NCI-H1048 (cell line): Measurements from ENCODE around the gene PARD3B.

Experiments used
- DNase-seq: peaks from one replicate; lab custom pipeline; 2025; lab: John Stamatoyannopoulos, UW

The PARD3B gene

GRCh38 chr2:205138735-205139134 lies 593.5 kb downstream of the PARD3B start:
- no peak for DNase-seq

GRCh38 chr2:205139822-205140463 lies 594.7 kb downstream of the PARD3B start:
- DNase-seq, result no peak

GRCh38 chr2:205141381-205141780 lies 596.1 kb downstream of the PARD3B start:
- DNase-seq, result no peak

- DNase-seq, result no peak
Measured at GRCh38 chr2:205145888-205146287, 600.6 kb downstream of the PARD3B start.

GRCh38 chr2:205148755-205149154 lies 603.5 kb downstream of the PARD3B start:
- no peak for DNase-seq

GRCh38 chr2:205156457-205156856 lies 611.2 kb downstream of the PARD3B start:
- no peak for DNase-seq

GRCh38 chr2:205158404-205158803 lies 613.1 kb downstream of the PARD3B start:
- DNase-seq, result no peak

GRCh38 chr2:205161156-205161839 lies 616.0 kb downstream of the PARD3B start:
- no peak for DNase-seq

GRCh38 chr2:205166745-205167144 lies 621.5 kb downstream of the PARD3B start:
- no peak for DNase-seq

GRCh38 chr2:205169012-205169411 lies 623.7 kb downstream of the PARD3B start:
- no peak for DNase-seq

GRCh38 chr2:205169464-205169863 lies 624.2 kb downstream of the PARD3B start:
- DNase-seq, result no peak

- DNase-seq, result no peak
Measured at GRCh38 chr2:205170399-205170798, 625.1 kb downstream of the PARD3B start.

- no peak for DNase-seq
Measured at GRCh38 chr2:205171261-205171940, 626.1 kb downstream of the PARD3B start.

GRCh38 chr2:205175831-205176230 lies 630.6 kb downstream of the PARD3B start:
- no peak for DNase-seq

- no peak for DNase-seq
Measured at GRCh38 chr2:205176546-205176945, 631.3 kb downstream of the PARD3B start.

GRCh38 chr2:205177546-205177945 lies 632.3 kb downstream of the PARD3B start:
- DNase-seq, result no peak

- DNase-seq, result no peak
Measured at GRCh38 chr2:205180730-205181129, 635.5 kb downstream of the PARD3B start.

- no peak for DNase-seq
Measured at GRCh38 chr2:205187731-205188130, 642.5 kb downstream of the PARD3B start.

GRCh38 chr2:205188239-205189138 lies 643.2 kb downstream of the PARD3B start:
- DNase-seq, result no peak

GRCh38 chr2:205189301-205189700 lies 644.0 kb downstream of the PARD3B start:
- DNase-seq, result no peak

GRCh38 chr2:205190528-205190927 lies 645.3 kb downstream of the PARD3B start:
- DNase-seq, result no peak
